NCI-H1694 (cell line): ENCODE results near the gene SOWAHC.

Experiments
- DNase-seq: peaks from one replicate; lab custom pipeline; 2025; lab: John Stamatoyannopoulos, UW

Gene SOWAHC

DNA sequence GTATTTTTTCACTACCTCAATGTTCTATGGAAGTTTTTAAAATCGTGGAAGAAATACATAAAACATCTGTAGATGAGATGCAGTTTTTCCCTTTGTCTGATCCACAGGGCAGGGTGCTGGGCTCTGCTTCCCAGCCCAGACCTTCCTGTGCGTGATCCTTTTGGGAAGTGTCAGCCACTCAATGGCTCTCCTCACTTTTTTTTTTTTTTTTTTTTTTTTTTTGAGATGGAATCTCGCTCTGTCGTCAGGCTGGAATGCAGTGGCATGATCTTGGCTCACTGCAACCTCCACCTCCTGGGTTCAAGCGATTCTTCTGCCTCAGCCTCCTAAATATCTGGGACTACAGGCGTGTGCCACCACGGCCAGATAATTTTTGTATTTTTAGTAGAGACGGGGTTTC is 32.8 kb downstream of the SOWAHC start:
- no peak for DNase-seq

DNA sequence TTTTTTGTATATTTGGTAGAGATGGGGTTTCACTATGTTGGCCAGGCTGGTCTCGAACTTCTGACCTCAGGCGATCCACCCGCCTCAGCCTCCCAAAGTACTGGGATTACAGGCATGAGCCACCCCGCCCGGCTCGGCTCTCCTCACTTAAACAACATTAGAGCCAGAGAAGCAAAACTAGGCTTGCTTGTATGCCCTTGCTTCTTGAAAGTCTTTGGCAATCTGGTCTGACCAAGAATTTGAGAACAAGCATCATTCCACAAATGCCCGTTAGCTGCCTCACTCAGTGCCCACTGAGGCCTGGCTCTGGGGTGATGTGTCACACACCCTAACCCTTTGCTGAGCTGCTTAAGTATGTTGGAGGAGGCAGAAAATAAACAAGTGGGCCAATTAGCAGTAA is 33.5 kb downstream of the SOWAHC start:
- no peak for DNase-seq

DNA sequence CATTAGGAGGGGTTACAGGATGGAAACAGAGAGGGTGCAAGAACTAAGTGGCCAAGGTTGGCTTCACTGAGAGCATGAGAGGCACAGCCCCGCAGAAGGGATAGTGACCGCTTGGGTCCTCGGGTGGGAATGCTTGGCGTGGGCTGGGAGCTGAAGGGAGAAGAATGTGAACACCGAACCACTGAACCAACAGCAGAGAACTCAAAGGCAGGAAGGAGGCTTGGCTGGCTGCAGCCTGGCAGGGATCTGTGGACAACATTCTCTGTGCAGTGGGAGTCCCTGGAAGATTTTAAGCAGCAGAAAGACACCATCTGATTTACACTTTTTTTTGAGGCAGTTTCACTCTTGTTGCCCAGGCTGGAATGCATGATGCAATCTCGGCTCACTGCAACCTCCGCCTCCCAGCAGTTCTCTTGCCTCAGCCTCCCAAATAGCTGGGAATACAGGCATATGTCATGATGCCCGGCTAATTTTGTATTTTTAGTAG is 33.9 kb downstream of the SOWAHC start:
- DNase-seq: no peak

DNA sequence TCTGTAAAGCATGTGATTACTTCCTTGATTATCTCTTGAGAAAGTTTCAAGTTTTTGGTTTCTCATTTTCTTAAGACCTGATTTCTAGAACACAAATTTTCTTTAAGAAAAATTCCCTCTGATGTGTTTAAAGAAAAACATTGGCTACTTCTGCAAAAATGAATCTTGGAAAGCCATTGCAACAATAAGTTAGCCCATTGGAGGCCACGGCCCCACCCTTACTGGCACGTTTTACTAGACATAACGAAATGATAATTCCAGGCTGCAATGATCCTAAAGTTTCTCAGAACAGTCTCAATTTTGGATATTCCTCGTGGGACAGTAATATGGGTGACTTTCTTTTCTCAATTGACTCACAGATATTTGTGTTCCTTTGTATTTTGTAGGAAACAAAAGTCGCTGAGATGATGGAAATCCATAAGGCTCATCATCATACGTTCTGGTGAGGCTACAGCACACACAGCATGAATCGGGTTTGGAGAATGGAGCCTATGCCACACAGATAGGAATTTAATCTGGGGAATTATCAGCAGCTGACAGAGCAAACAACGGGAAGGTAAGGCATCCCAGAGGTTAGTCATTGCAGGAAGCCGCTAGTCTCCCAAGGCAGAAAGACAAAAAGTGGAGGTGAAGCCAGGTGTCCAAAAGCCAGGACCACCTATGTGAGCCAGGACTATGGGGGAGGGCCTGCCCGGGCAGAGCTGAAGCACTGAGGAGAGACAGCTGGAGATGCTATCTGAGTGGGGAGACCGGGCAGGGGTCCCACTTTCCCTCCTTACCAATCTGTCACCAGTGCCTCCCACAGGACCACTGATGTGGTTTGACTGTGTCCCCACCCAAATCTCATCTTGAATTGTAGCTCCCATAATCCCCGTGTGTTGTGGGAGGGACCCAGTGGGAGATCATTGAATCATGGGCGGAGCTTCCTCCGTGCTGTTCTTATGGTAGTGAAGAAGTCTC is 35.9 kb downstream of the SOWAHC start:
- DNase-seq: peak; percentile 21

DNA sequence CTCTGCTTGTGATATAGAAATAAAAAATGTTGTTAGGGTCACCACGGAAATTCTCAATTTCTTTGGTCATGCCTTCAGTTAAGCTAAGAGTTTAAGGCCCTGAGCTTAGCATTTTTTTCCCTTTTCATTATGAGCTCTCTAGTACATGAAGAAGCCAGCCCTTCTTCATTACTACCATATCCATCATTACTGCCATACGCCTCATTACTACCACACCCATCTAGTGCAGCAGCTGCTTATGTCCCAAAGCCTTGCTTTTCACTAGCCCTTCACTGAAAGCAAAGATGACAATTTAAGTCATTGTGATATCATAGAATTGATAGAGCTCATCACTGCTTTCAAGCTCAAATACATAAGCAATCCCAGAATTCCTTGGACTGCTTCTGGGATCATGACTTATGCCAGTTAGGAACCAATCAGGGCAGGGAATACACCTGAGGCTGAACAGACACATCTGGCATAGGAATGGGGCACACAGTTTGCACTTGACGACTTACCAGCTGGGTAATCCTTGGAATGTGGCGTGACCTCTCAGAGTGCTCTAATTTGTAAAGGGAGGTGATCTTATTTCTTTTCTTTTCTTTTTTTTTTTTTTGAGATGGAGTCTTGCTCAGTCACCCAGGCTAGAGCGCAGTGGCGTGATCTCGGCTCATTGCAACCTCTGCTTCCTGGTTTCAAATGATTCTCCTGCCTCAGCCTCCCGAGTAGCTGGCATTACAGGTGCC is 40.3 kb downstream of the SOWAHC start:
- DNase-seq: no peak

DNA sequence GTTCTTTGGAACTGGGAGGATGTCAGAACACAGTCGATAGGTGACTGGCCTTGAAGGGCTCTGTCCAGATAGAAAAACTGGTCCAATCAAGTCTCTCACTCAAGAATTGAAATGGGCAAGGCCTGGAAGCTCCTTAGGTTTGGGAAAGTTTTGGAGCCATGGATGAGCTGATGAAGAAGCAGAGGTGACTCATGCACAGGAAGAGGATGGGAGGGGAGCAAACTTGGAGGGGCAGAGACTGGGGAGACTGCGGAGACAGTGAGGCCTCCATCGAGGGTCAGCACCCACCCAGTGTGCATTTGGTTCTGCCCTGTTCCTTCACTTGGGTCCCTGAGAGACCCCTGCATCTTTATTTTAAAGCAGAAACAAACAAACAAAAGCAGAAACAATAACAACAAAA is 41.1 kb downstream of the SOWAHC start:
- no peak for DNase-seq

DNA sequence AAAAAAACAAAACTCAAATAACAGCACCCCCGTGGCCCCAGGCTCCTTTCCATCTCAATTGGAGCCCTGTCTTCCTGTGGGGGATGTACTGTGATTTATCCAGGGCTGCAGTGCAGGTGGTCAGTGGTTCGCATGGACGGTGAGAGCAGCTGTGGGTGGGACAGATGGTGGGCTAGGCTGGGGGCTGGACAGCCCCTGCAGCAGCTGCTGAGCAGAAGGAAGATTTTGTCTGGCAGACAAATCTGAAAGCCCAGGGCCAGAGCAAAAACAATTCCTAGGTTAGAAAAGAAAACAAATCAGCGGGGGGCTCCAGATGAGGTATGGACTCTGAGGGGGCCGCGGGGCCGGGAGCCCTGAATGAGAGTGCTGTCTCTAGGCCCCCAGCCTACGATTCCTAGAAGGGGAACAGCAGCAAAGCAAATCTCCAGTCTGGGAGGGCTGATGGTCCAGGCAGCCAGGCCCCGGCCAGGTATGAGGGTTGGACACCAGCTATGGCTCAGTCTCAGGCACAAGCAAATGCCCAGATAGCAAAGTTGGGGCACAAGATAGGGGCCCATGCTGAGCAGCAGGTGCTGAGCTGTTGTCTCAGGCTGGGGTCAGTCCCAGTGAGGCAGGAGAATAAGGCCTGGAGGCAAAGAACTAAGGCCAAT is 45.4 kb downstream of the SOWAHC start:
- no peak for DNase-seq

DNA sequence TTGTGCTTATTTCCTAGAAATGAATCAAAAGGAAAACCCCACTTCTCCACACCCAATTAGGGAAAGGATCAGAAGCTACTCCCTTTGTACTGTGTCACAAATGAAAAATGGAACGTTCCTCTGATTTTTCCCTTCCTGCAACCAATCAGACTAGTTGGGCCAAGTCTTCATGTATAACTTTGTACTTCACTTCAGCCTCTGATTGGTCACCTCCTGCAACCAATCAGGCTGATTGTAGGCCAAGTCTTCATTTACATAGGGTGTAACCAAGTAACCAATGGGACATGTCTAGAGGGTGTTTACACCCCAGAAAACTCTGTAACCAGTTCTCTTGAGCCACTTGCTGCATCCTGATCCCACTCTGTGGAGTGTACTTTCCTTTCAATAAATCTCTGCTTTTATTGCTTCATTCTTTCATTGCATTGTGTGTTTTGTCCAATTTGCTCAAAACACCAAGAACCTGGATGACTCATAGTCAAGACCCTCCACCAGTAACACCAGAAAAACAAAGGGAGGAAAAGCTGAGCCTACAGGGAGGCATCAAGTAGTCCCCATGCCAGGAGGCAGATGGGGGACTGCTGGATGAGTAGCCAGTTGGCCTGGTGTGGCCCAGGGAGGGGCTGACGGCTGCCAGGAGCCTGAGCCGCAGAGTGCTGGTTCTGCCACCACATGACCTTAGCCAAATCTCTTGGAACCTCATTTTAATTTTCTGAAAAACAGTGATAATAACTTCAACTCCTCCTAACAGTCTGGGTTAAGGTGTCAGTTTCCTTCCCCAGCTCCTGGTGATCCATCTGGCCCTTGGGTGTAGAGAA is 46.1 kb downstream of the SOWAHC start:
- DNase-seq: no peak

DNA sequence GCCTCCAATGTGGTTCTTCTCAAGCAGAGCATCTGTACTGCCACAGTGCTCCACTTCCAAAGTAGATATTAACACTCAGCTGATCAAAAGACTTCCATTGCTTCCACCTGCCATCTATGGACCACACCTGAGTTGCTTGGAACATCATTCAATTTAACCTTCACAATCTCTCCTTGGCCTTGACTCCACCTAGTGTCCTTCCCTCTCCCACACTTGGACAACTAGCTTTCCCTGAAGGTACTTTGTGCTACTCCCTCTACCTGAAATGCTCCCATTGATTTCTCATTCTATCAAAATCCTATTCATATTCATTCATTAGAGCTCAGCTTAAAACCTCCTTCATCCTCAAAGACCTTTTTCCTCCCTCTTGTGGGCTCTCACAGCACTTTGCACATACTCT is 48.7 kb downstream of the SOWAHC start:
- no peak for DNase-seq

DNA sequence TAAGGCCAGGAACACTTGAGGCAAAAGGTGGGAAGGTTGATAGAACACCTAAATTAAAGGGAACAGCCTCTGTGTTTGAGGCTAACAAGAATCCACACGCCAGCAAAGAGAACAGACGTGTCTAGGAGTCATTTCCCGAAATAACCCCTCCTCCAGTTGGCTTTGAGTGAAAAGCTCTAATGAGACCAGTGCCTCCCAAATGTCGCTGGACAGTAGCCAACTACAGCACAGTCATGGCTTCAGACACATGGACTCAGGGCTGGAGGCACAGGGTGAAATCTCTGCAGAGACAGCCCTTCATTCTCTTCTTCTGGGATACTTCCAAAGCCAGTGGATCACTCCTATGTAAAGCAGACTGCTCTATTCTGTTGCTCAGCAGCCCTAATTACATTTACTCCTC is 49.6 kb downstream of the SOWAHC start:
- DNase-seq: peak; percentile 98

DNA sequence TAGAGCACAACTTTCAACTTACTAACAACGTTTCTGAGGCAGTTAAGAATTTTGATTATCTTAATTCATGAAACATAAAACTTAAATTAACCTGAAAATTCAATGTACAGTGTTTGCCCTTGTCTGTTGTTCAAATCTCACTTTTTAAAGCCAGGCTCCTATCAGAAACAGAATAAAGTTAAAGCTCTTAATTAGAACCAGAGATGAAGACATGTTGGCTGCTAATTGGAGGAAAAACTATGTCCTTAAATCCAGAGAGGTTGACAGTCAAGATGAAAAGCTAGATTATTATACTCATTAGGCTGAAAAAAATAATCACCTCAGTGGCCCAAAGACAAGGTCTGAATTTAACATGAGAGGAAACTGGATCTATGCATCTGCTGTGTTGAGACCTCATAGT is 52.3 kb downstream of the SOWAHC start:
- DNase-seq: no peak
